ENCODE data around the gene AXIN2. TPM values are rescaled to one million over a fixed set of nuclear protein-coding genes. Genes with fewer than 3 reads are reported as not detected.

AXIN2 gene
- total and polyA plus RNA-seq, 12 donors = 5.7 to 19.2 (median 11.8) TPM

GRCh38 chr17:65523853-65524664 is 37.4 kb downstream of the AXIN2 start:
- ATAC-seq (no peak), DNase-seq (no peak)
- Histone ChIP-seq H3K27ac (no peak overlapping the region), H3K36me3 (peaks cover 0 to 13% (median 0%) of the 10 kb centered on the region in 9 donors), H3K4me1 (no peaks in the 10 kb centered on the region), H3K9me3 (no peaks in the 10 kb centered on the region), H3K4me3 (no peak overlapping the region), H3K27me3 (no peaks in the 10 kb centered on the region)
- intact Hi-C loops (cut with DNase I) = no loop called here
- 70 to 75% methylated on average over 16 of the region's 16 CpGs for WGBS, 2 donors
- TF ChIP-seq CTCF (IDR thresholded peaks at IDR 0.05) = no peak

- no peak for TF ChIP-seq CTCF (IDR thresholded peaks at IDR 0.05)
- Histone ChIP-seq H3K36me3 (peaks cover 0 to 7% (median 0%) of the 10 kb centered on the region in 9 donors), H3K4me1 (no peaks in the 10 kb centered on the region), H3K4me3 (no peak overlapping the region), H3K27ac (no peak overlapping the region), H3K9me3 (no peaks in the 10 kb centered on the region), H3K27me3 (no peaks in the 10 kb centered on the region)
- 88 to 92% methylated on average over 1 of the region's 1 CpG for WGBS, 2 donors
- ATAC-seq (no peak), DNase-seq (no peak)
- intact Hi-C loops (cut with DNase I) = no loop called here
Observed at GRCh38 chr17:65523411-65523810, 38.0 kb downstream of the AXIN2 start.

- no peaks in the 10 kb centered on the region for H3K4me1 ChIP-seq
- intact Hi-C loops (cut with DNase I) = no loop called here
- DNase-seq (no peak), ATAC-seq (no peak)
- no peaks in the 10 kb centered on the region for H3K27me3 ChIP-seq
- no peak for TF ChIP-seq CTCF (IDR thresholded peaks at IDR 0.05)
- peaks cover 0 to 2% (median 0%) of the 10 kb centered on the region in 9 donors for H3K36me3 ChIP-seq
- H3K4me3 ChIP-seq = no peak overlapping the region
- 96% methylated on average over 14 of the region's 14 CpGs for WGBS, 2 donors
- no peaks in the 10 kb centered on the region for H3K9me3 ChIP-seq
- H3K27ac ChIP-seq = no peak overlapping the region
Observed at GRCh38 chr17:65522751-65523404, 38.6 kb downstream of the AXIN2 start.

GRCh38 chr17:65519462-65519861 is 42.0 kb downstream of the AXIN2 start:
- WGBS, 2 donors = 73 to 75% methylated on average over 3 of the region's 3 CpGs
- no peak for TF ChIP-seq CTCF (IDR thresholded peaks at IDR 0.05)

More at GRCh38 chr17:65519462-65519861, 42.0 kb downstream of the AXIN2 start:
- Histone ChIP-seq H3K4me3 (no peak overlapping the region), H3K4me1 (no peaks in the 10 kb centered on the region), H3K9me3 (no peaks in the 10 kb centered on the region), H3K27ac (no peak overlapping the region), H3K36me3 (no peaks in the 10 kb centered on the region), H3K27me3 (peaks cover 0 to 3% (median 0%) of the 10 kb centered on the region in 7 donors)
- DNase-seq (no peak), ATAC-seq (peak in 2 of 8 donors; percentile 23 to 40)
- intact Hi-C loops (cut with DNase I) = no loop called here
